ENCODE results near the gene GON7.
"Not testable (repeated sequence)": the region's sequence is repeated elsewhere in the genome, so short reads cannot be mapped to it uniquely, and the experiment has no call there.

The GON7 gene

GRCh38 chr14:93206793-93207467 is at the start of gene GON7, which contains the start of gene UBR7:
Gene GON7 (minus strand): TSS chr14:93207065. CDS start chr14:93207037, 28 bp downstream.
Gene UBR7 (plus strand): TSS chr14:93207256. CDS start chr14:93207292, 36 bp downstream.
- peak; percentile 57 to 78 for DNase-seq (ENCODE audit: extremely low read depth in 1 of 2, low read depth in 1 of 2)

DNA sequence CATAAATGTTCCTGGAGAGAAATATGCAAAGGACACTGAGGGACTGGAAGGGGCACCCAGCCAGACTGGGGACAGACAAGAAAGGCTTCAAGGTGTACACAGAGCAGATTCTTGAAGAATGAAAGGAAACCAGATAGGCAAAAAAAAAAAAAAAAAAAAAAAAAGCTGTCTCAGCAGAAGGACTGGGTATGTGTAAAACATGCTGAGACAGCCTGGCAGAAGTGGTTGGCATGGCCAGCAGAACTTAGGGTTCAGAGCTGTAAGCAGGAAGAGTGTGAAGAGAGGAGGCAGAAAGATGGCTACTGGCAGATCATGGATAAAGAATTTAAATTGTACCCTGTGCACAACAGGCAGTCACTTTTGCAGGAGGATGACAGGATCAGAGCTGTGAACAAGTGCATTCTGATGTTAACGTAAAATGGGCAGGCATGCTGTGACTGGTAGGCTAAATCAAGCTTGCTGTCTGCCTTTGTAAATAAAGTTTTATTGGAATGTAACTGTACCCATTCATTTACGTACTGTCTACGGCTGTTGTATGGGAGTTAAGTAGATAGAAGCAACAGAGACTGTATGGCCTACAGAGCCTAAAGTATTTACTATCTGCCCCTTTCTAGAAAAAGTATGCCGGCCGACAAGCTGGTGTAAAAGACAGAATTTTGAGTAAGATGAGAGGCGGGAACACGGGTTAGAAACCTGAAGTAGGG is 42.4 kb upstream of the GON7 start:
- no peak for DNase-seq (ENCODE audit: extremely low read depth in 1 of 2, low read depth in 1 of 2)

GRCh38 chr14:93246534-93246933 is 39.7 kb upstream of the GON7 start:
- DNase-seq (ENCODE audit: extremely low read depth in 1 of 2, low read depth in 1 of 2): no peak

DNA sequence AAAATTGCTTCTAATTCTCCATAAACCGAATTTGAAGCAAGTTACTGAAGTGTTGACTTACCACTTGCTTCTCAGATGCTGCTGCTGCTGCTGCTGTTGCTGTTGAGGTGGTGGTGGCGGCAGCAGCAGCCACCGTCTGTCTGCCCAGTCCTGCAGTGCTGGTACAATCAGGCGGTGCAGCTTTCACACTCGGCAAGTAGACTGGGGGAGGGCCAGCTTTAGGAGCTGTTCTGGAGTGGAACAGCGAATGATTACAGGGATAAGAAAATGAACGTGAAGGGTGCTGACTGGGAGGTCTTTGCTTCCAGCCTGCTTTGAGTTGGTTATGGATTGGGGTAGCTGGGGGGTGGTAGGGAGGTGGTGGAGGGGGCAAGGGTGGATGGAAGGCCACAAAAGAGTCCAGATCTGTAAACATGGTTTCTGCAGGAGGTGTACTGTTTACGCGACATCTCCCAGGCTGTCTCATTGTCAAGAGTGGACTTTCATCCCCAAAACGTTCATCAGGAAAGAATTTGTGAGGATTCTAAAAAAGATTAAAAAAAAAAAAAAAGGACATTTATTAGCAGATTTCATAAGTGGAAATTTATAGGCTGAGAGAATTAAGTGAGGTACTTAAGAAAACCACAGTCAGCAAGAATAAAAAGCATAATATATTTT is 39.0 kb upstream of the GON7 start:
- no peak for DNase-seq (ENCODE audit: extremely low read depth in 1 of 2, low read depth in 1 of 2)

- DNase-seq (ENCODE audit: extremely low read depth in 1 of 2, low read depth in 1 of 2): no peak
Measured at GRCh38 chr14:93240678-93241000, 33.8 kb upstream of the GON7 start.

DNA sequence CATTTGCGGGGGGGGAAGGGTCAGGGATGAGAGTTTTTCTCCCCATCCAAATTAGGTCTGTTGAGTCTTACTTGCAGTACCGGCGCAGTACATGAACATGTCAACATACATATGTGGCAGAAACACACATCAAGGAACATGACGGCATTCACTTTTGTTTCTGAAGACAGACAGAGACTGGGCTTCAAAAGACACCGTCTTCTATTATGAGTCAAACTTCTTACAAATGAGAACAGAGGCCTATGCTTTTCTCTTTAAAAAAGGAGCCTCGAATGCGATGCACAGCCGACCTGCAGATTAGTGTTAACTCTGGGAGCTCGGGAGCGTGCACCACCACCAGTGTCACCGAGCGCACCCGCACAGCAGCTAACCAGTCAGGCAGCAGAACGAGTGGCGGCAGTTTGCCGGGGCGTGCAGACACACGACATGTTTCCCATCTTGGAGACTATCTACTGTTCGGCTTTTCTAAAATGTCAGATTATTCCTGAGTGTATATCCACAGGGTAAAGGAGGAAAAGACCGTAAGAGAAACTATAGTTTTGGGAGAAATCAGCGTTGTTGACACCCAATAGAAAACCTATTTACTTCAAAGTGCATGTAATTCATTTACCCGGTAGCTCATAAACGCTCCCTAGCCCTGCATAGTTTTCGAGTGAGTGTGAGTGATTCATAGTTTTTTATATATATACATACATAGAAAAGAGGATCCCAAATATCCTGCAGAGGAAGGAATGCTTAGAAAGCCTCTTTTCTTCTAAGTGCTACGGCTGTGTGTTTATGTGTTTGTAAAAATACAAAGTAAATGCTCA is 33.2 kb upstream of the GON7 start:
- no peak for DNase-seq (ENCODE audit: extremely low read depth in 1 of 2, low read depth in 1 of 2)

DNA sequence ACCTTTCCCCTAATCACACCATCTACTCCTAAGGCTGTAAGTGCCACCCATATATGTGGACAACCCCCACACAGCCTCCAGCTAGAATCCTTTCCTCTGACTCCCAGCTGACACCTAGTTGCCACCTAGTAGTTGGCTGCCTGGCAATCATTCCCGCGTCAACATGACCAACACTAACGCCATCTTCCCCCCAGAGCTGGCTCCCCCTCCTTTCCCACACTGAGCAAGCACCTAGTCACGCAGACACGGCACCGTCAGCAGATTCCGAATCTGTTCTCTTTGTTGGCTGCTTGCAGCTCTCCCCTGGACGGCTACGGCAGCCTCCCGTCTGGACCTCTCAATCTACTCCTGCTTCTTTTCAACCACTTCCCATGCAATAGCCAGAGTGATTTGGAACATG is 27.9 kb upstream of the GON7 start:
- no peak for DNase-seq (ENCODE audit: extremely low read depth in 1 of 2, low read depth in 1 of 2)

DNA sequence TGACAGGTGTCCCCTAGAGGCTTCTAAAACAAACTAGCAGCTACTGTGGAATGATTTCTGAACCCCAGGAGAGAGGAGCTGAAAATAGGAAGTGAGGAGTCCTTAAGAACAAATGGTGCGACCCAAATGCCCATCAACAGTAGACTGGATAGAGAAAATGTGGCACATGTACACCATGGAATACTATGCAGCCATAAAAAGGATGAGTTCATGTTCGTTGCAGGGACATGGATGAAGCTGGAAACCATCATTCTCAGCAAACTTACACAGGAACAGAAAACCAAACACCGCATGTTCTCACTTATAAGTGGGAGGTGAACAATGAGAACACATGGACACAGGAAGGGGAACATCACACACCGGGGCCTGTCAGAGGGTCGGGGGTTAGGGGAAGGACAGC is 26.2 kb upstream of the GON7 start:
- DNase-seq (ENCODE audit: extremely low read depth in 1 of 2, low read depth in 1 of 2): not testable (repeated sequence)

GRCh38 chr14:93232159-93232558 is 25.3 kb upstream of the GON7 start:
- no peak for DNase-seq (ENCODE audit: extremely low read depth in 1 of 2, low read depth in 1 of 2)

DNA sequence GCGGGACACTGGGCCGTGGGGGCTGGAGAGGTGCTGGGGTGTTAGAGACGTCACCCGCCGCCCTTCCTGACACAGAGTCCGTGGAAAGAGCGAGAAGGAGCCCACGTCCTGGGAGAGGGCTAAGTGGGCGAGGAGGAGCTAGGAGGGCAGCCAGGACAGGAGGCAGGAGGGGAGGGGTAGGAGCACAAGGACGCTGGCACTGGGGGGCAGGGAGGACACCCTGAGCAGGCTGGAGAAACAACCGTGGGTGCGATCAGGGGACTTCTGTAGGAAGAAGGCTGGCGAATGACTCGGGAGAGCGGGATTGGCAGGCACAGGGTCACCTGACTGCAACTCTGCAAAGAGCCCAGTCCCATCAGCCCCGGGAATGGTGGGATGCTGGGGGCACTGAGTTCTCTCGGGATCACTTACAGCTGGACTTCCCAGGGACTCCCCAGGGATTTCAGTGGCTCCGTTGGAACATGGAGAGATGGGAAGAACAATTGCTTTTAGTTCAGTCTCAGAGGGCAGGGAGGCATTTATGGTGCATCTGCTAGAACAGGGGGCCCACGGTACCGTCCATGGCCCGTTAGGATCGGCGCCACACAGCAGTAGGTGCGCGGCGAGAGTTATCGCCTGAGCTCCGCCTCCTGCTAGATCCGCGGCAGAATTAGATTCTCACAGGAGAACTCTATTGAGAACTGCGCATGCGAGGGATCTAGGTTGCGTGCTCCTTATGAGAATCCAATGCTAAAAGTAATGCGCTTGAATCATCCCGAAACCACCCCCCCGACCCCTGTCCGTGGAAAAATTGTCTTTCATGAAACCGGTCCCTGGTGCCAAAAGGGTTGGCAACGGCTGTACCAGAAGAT is 24.5 kb upstream of the GON7 start:
- DNase-seq (ENCODE audit: extremely low read depth in 1 of 2, low read depth in 1 of 2): no peak

DNA sequence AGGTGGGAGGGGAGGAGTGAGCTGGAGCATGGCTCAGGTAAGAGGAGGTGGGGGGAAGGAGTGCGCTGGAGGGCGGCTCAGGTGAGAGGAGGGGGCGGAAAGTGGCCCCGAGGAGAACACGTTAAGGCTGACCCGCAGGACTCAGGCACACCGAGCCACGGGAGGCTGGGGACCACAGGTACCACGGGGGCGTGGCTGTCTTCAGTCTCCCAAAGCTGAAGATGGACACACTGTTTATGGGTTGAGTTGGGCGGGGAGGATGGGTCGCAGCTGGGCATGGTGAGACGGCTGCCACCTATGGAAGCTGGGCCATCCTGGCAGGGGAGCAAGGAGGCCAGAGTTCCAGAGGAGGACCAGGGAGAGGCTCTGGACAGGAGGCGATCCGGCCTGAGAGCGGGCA is 23.7 kb upstream of the GON7 start:
- no peak for DNase-seq (ENCODE audit: extremely low read depth in 1 of 2, low read depth in 1 of 2)

DNA sequence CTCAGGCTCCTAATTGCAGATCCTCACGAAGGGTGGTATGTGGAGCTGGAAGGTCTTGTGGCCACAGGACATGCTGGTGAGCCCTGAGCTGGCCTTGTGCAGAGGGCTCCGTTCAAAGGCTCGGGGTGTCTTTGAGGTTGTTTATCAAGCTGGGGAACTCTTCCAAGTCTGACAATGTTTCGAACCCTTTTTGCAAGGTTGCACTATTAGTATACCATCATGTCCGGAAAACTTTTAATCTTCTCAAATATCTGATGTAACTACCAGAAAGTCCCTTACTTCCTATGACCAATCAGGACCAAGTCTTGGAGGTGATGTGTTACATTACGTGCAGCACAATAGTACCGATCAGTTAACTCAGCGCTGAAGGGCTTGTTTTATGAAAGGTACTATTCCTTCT is 21.7 kb upstream of the GON7 start:
- no peak for DNase-seq (ENCODE audit: extremely low read depth in 1 of 2, low read depth in 1 of 2)

- no peak for DNase-seq (ENCODE audit: extremely low read depth in 1 of 2, low read depth in 1 of 2)
Measured at GRCh38 chr14:93223565-93223964, 16.7 kb upstream of the GON7 start.

DNA sequence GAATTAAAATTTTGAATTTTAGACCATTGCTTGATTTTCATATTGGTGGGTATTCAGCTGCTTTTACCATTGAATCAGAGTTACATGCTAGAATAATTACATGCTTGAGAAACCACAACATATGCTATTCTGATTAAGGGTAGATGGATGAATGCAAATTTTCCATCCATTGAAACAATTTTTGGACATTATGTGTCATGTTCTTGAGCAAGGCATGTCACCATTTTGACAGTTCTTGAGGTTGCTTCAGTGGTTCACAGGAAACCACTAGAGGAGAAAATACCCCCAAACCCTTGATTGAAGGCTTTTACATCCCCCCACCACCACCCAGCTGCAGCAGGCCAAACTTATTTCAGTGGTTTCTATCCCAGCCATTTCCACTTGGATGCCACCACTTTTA is 13.6 kb upstream of the GON7 start:
- no peak for DNase-seq (ENCODE audit: extremely low read depth in 1 of 2, low read depth in 1 of 2)

GRCh38 chr14:93219103-93219726 is 12.3 kb upstream of the GON7 start:
- DNase-seq (ENCODE audit: extremely low read depth in 1 of 2, low read depth in 1 of 2): peak in 1 of 2 donors; percentile 10

- DNase-seq (ENCODE audit: extremely low read depth in 1 of 2, low read depth in 1 of 2): no peak
Measured at GRCh38 chr14:93214598-93214997, 7.7 kb upstream of the GON7 start.

GRCh38 chr14:93212432-93212831 is 5.6 kb upstream of the GON7 start:
- DNase-seq (ENCODE audit: extremely low read depth in 1 of 2, low read depth in 1 of 2): no peak

DNA sequence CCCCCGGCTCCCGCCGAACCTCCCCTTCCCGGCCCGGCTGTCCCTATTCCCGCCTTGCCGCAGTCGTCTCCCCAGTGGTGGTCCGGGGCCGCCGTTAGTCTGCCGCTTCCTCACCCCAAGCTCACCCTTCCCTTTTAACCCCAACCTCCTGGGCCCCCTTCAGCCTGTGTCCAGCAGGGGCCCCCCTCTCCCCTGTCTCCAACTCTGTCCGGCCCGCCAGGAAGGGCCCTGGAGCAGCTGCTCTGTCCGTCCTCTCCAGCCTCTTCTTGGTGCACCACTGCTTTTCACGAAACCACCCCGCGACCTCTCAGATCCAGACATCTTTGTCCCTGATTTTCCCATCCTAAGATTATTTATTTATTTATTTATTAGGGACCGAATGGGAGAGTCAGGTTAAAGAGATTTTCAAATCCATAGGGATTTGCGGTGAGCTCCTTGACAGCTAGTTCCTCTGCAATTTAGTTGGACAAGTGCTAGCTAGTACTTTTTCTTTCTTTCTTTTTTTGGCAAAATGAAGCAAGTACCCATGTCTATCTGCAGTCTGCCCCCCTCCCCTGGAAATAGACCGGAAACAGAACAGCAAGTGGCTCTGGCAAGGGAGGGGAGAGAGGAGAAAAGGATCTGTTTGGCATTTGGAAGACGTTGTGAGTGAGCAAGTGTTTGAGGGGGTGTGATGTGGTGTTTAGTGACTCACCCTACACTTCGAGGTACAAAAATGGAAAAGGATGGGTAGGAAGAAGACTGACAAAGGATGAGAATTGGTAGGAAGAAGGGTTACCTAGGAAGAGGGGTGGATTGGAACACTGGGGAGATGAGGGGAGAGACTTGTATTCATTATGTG is 823 bp upstream of the GON7 start:
- DNase-seq (ENCODE audit: extremely low read depth in 1 of 2, low read depth in 1 of 2): no peak

- no peak for DNase-seq (ENCODE audit: extremely low read depth in 1 of 2, low read depth in 1 of 2)
Measured at GRCh38 chr14:93201155-93201704, 5.6 kb downstream of the GON7 start.

Measured in activated CD8-positive, alpha-beta memory T cell treated with anti-CD3 and anti-CD28 coated beads for 1 hour (primary cell).